Stimulated activated CD8-positive, alpha-beta memory T cell treated with anti-CD3 and anti-CD28 coated beads, Interleukin-4, amount 100 ng/mL, for 48 hours (primary cell): ENCODE measurements around the gene NAV2.

Source experiments
- DNase-seq: peaks from one replicate; pipeline ENCODE4 v3.0.0-alpha.2; 2020

The NAV2 gene

GRCh38 chr11:19753451-19754106 is 40.9 kb downstream of the NAV2 start:
- no peak for DNase-seq

- no peak for DNase-seq
These were observed 44.2 kb downstream of the NAV2 start for GRCh38 chr11:19756675-19757475.

GRCh38 chr11:19759389-19759788 is 46.8 kb downstream of the NAV2 start:
- DNase-seq, result no peak

DNA sequence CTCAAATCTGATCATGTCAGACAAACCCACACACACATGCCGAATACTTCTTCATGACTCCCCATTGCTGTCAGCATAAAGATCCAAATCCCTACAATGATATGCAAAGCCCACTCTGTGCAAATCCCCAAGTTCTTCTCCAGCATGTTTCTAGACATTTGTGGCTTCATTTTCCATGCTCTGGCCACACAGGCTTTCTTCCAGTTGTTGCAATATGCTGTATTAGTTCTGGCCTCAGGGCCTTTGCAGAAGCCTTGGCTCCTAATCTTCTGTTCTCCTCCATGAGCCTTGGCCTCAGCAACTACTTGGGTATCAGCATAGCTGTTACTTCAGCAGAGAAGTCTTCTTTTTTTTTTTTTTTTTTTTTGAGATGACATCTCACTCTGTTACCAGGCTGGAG is 49.6 kb downstream of the NAV2 start:
- no peak for DNase-seq

- DNase-seq, result no peak
These were observed 50.7 kb downstream of the NAV2 start for GRCh38 chr11:19763330-19763729.

DNA sequence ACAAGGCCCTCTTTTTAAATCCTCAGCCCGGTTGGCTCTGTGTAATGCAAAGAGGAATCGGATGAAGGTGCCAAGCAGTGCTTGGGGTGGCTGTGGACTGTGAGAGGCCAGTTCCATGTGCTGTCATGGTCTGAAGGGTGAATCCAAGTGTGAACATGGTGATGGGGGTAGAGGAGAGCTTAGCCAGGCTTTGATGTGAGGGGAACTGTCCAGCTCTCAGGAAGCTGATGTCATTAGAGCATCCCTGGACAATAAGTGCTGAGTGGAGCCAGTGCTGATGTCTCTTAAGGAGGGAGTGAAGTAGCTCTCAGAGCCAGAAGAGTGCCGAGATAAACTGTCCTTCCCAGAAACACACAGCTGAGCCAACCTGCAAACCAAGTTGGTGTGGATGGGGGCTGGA is 53.6 kb downstream of the NAV2 start:
- no peak for DNase-seq

GRCh38 chr11:19766810-19767209 is 54.2 kb downstream of the NAV2 start:
- DNase-seq, result no peak

DNA sequence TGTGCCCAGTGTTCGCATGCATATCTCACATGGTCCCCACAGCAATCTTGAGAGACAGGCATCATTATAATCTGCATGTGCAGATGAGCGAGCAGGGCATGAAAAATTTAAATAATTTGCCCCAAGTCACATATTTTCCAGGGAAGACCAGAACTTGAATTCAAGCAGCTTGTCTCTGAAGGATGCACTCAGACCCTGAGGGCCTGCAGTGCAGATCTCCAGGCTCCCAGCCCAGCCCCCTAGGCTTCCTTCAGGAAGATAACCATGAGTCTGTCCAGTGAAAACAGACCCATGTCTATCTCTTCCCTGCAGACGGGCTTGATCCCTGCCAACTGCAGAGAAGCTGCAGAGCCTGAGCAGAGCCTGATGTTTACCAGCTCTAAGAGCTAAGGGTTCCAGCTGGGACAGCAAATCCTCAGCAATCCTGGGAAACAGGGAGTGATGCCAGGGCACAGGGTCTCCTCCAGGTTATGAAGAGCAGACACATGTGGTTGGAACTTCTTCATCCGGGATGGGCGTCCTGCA is 55.1 kb downstream of the NAV2 start:
- no peak for DNase-seq

DNA sequence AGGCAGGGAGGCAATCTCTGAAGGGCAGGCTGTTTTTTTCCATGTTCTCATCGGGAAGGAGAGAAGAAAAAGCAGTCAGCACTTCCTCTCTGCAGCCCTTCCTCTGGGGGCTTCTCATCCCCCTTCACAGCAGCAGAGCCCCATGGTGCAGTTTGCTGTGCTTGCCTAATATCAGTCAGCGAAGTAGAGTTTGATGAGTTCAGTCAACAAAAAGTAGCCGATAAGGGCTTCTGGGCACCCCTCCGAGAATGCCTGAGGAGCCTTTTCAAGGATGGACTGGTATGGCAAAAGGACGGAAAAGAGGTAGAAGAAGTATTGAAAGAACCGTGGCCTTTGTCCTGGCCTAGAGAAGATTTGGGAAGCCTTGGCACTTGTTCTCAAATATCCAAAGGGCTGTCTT is 55.6 kb downstream of the NAV2 start:
- no peak for DNase-seq

DNA sequence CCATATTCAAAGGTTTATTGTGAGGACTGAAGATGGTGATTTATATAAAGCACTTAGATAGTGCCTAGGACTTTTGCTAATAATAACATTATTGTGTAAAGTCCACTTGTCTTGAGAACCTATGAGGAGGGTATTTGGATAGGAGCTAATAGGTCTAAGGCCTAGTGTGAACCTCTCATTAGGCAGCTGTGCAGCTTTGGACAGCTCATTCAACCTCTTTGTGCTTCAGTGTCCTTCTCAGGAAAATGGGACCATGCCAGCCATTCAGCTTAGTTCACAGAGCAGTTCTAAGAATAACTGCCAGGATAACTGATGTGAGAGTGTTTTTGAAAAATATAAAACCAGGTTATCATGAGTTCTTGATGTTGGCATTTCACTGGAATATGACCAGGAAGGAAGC is 56.2 kb downstream of the NAV2 start:
- DNase-seq, result no peak

DNA sequence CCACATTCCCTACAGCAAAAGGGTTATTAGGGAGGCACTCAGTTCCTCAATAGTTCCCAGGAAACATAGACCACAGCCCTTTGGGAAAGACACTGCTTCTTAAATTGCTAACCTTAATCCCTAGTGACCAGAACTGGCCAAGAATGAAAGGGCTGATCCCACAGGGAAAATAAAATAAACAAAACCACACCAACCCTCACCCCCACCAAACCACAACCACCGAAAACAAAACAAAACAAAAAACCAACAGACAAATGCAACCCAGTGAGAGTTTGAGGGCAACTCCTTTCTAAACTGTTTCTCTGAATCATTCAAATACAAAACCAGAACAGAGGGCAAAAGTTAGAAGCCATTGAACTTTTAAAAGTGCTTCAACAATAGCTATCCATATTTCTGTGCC is 57.2 kb downstream of the NAV2 start:
- no peak for DNase-seq

DNA sequence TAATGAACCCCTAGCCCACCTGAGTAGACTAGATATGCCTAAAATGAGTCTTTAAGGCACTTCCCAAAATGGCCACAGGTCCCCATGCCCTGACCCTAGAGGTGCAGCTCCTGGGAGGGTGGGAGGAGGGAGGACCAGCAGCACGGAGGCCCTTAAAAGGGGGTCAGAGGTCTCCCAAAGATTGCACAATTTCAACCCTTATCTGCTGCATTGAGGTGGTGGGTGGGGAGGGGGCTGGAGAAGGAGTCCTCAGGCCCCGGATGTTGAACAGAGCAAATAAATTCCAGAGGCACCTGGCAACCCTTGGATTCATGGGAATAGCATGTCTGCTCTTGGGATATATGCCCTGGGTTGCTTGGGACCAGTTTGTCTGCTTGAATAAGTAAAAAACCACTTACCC is 57.6 kb downstream of the NAV2 start:
- no peak for DNase-seq

GRCh38 chr11:19771463-19771862 is 58.8 kb downstream of the NAV2 start:
- no peak for DNase-seq

GRCh38 chr11:19772480-19772879 is 59.8 kb downstream of the NAV2 start:
- DNase-seq, result no peak

DNA sequence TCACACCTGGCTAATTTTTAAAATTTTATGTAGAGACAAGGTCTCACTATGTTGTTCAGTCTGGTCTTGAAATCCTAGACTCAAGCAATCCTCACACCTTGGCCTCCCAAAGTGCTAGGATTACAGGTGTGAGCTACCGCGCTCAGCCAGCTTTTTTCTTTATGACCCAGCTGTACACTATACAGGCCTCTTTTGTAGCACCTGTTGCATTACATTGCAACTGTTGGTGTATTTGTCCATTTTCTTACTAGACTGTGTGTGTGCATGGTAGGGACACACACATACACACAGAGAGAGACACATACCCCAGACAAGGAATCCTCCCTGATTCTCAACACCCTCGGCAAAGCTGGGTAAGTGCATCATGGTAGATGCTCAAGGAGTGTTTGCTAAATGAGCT is 61.7 kb downstream of the NAV2 start:
- DNase-seq, result no peak

GRCh38 chr11:19774817-19775580 is 62.4 kb downstream of the NAV2 start:
- no peak for DNase-seq

- DNase-seq, result no peak
These were observed 63.0 kb downstream of the NAV2 start for GRCh38 chr11:19775622-19776021.

- no peak for DNase-seq
These were observed 64.4 kb downstream of the NAV2 start for GRCh38 chr11:19777039-19777376.

GRCh38 chr11:19777377-19778102 is 64.9 kb downstream of the NAV2 start:
- peak; percentile 24 for DNase-seq

- no peak for DNase-seq
These were observed 67.1 kb downstream of the NAV2 start for GRCh38 chr11:19779740-19780139.

- no peak for DNase-seq
These were observed 68.7 kb downstream of the NAV2 start for GRCh38 chr11:19781351-19781750.

DNA sequence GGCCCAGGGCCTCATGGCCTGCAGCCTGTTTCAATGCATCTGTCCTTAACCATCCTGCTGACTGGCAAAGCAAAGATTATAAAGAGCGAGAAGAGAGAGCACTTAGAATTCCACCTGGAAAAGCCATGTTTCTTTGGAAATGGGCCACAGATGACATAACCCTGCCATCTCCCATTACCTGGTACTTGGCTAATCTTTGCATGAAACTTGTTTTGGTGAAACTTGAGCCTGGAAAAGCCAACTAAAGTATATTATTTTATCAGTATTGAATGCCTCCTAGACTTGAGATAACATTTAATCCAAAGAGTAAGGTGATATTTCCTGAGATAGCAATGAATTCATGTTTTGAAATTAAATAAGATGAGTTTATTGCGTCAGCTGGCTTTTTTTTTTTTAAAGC is 72.6 kb downstream of the NAV2 start:
- no peak for DNase-seq

GRCh38 chr11:19786644-19787043 is 74.0 kb downstream of the NAV2 start:
- DNase-seq, result no peak
